A673 (cell line): ENCODE measurements around the gene GALNT12. TPM values are rescaled to one million over a fixed set of nuclear protein-coding genes. Genes with fewer than 3 reads are reported as not detected.

ENCODE experiments used
- BruUV-seq: library from RNA; stranded (reverse); fragments of 400-500 nt; replicated peaks from 2 replicates; lab custom pipeline; 2021; lab: Mats Ljungman, UMichigan
- CTCF ChIA-PET: fragments of 300-600 bp; sonication (Branson Sonifier 250); formaldehyde crosslinking; loops from one replicate; lab custom pipeline; 2022; ENCODE audit warnings: antibody characterized with exemption; lab: Charles Lee
- POLR2A ChIA-PET: fragments of 300-600 bp; sonication (Branson Sonifier 250); formaldehyde crosslinking; loops from one replicate; lab custom pipeline; 2022; ENCODE audit warnings: antibody characterized with exemption; ENCODE audit not compliant: low non-redundant PET; lab: Charles Lee
- DNase-seq: peaks from one replicate; pipeline ENCODE4 v3.0.0-alpha.2; 2015; ENCODE audit warnings: low spot score
- H3K27ac ChIP-seq: fragments of 200-600 bp; sonication (generic); 2 replicates; pipeline ENCODE4 v1.5.1; 2016; ENCODE audit warnings: mixed run types, low read depth, mild to moderate bottlenecking, mixed read lengths, antibody characterized with exemption, low read length; ENCODE audit not compliant: poor library complexity, severe bottlenecking
- H3K27me3 ChIP-seq: fragments of 200-600 bp; sonication (generic); replicated peaks from 2 replicates; pipeline ENCODE4 v1.6.1; 2017; ENCODE audit warnings: mixed run types, low read depth, mild to moderate bottlenecking, mixed read lengths, antibody characterized with exemption, low read length; ENCODE audit not compliant: insufficient read depth, poor library complexity
- H3K36me3 ChIP-seq: fragments of 200-600 bp; sonication (generic); 2 replicates; pipeline ENCODE4 v1.6.1; 2016; ENCODE audit warnings: mixed run types, mild to moderate bottlenecking, mixed read lengths, antibody characterized with exemption, low read length; ENCODE audit not compliant: insufficient read depth, poor library complexity, severe bottlenecking
- H3K4me1 ChIP-seq: fragments of 200-600 bp; sonication (generic); 2 replicates; pipeline ENCODE4 v1.6.1; 2017; ENCODE audit warnings: mixed run types, mild to moderate bottlenecking, mixed read lengths, antibody characterized with exemption, low read length; ENCODE audit not compliant: insufficient read depth, poor library complexity, severe bottlenecking
- H3K4me3 ChIP-seq: fragments of 200-600 bp; sonication (generic); 2 replicates; pipeline ENCODE4 v1.5.1; 2016; ENCODE audit warnings: low read depth, mixed run types, mild to moderate bottlenecking, mixed read lengths, low read length; ENCODE audit not compliant: poor library complexity, severe bottlenecking
- H3K9me3 ChIP-seq: fragments of 200-600 bp; sonication (generic); 2 replicates; pipeline ENCODE4 v1.6.1; 2016; ENCODE audit warnings: mixed run types, low read depth, mild to moderate bottlenecking, mixed read lengths, antibody characterized with exemption, low read length; ENCODE audit not compliant: poor library complexity, severe bottlenecking
- EZH2 ChIP-seq: fragments of 200-600 bp; sonication (generic); IDR thresholded peaks from 2 replicates; pipeline ENCODE4 v1.6.1; 2017; ENCODE audit warnings: borderline replicate concordance, low read depth, mild to moderate bottlenecking, mixed read lengths, antibody characterized with exemption, low read length; ENCODE audit not compliant: poor library complexity, severe bottlenecking
- intact Hi-C: fragments of 100-400 bp; cut with micrococcal nuclease; formaldehyde crosslinking; loops from one replicate; pipeline ENCODE4 v1.10.0; 2022; ENCODE audit not compliant: unreplicated experiment
- total RNA-seq: library from RNA; stranded (reverse); gene quantifications from 2 replicates; pipeline ENCODE4 v1.2.3, GENCODE V29; 2021
- TF ChIP-seq, protein P1 (sequence below): fragments of 300-800, 200-600 bp; sonication (generic); conservative IDR thresholded peaks from 2 replicates; pipeline ENCODE4 v1.5.1; 2017; ENCODE audit warnings: low read depth, mild to moderate bottlenecking, antibody characterized with exemption, low read length, moderate library complexity, mixed read lengths

The GALNT12 gene
- total RNA-seq, 1 experiment from 2014 or later, result 0.54 TPM

DNA sequence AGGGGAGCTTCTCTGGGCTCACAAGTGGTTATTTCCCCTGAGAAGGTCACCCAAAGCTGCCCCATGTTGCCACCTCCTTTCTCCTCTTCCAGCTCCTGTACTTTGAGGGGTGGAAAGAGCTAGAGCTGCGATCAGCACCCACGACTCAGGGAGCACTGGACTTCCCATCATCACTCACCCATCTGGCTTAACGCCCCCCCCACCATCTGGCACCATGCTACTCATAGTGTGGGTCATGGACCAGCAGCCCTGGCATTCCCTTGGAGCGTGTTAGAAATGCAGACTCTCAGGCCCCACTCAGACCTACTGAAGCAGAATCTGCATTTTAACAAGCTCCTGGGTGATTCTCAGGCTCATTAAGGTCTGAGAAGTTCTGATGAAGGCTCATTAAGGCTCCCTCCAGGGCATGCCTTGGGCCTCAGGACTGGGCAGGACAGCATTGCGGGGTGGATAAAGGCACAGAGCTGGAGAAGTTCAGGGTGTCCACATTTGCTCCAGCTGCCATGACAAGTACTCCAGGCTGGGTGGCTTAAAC is 67.3 kb downstream of the GALNT12 start:
- Histone ChIP-seq H3K27me3 (peaks cover 7% of the 10 kb centered on the region), H3K4me1 (no peaks in the 10 kb centered on the region), H3K9me3 (no peaks in the 10 kb centered on the region), H3K4me3 (no peak overlapping the region), H3K27ac (no peak overlapping the region), H3K36me3 (no peaks in the 10 kb centered on the region)
- BruUV-seq, result no TSS peak
- DNase-seq, result no peak
- CTCF ChIA-PET, result no interaction called here
- POLR2A ChIA-PET, result no interaction called here
- TF ChIP-seq, protein P1, sequence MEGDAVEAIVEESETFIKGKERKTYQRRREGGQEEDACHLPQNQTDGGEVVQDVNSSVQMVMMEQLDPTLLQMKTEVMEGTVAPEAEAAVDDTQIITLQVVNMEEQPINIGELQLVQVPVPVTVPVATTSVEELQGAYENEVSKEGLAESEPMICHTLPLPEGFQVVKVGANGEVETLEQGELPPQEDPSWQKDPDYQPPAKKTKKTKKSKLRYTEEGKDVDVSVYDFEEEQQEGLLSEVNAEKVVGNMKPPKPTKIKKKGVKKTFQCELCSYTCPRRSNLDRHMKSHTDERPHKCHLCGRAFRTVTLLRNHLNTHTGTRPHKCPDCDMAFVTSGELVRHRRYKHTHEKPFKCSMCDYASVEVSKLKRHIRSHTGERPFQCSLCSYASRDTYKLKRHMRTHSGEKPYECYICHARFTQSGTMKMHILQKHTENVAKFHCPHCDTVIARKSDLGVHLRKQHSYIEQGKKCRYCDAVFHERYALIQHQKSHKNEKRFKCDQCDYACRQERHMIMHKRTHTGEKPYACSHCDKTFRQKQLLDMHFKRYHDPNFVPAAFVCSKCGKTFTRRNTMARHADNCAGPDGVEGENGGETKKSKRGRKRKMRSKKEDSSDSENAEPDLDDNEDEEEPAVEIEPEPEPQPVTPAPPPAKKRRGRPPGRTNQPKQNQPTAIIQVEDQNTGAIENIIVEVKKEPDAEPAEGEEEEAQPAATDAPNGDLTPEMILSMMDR, result no peak
- TF ChIP-seq EZH2, result no peak
- intact Hi-C loops, result no loop called here

DNA sequence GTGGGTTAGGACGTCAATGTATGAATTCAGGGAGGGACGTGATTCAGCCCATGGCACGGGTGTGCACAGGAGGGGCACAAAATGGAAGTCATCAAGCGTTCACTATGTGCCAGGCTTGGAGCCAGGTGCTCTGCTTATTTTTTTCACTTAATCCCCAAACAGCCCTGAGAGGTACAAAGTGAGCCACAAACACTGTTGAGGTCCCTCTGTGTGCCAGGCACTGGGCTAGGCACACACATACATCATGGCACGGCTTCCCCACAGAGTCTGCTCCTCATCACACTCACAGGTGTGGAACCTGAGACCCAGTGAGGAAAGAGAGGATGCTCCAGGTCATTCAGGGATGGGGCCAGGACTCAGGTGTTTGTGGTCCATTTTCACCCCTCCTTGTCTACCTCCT is 68.1 kb downstream of the GALNT12 start:
- BruUV-seq, result no TSS peak
- Histone ChIP-seq H3K4me1 (no peaks in the 10 kb centered on the region), H3K4me3 (no peak overlapping the region), H3K27me3 (peaks cover 7% of the 10 kb centered on the region), H3K36me3 (no peaks in the 10 kb centered on the region), H3K9me3 (no peaks in the 10 kb centered on the region), H3K27ac (no peak overlapping the region)
- ChIA-PET POLR2A (no interaction called here), CTCF (no interaction called here)
- TF ChIP-seq EZH2, result no peak
- TF ChIP-seq, protein P1, result no peak
- no peak for DNase-seq
- intact Hi-C loops, result no loop called here

DNA sequence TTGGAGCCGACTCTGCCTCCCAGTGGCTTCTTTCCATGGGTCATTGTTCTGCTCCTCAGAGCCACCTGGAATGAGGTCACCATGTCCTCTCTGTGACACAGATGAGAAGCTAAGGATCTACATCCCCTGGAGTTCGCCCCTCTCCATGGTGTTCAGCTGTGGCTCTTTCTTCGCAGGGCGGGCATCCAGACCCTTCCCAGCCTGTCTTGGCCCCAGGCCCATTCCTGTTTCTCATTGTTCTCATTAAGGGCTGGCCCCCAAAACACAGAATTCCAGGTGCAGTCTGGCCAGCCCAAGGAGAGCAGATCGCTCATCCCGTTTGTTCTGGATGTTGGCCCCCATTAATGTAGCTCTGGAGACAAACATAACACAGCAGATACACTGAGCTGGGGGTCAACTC is 69.8 kb downstream of the GALNT12 start:
- no peak for DNase-seq
- peaks cover 7% of the 10 kb centered on the region for H3K27me3 ChIP-seq
- no peaks in the 10 kb centered on the region for H3K9me3 ChIP-seq
- TF ChIP-seq EZH2, result no peak
- BruUV-seq, result no TSS peak
- CTCF ChIA-PET, result no interaction called here
- H3K27ac ChIP-seq, result no peak overlapping the region
- POLR2A ChIA-PET, result no interaction called here
- no peaks in the 10 kb centered on the region for H3K36me3 ChIP-seq
- no peaks in the 10 kb centered on the region for H3K4me1 ChIP-seq
- intact Hi-C loops, result no loop called here
- no peak overlapping the region for H3K4me3 ChIP-seq
